ENCODE results near the gene F13A1. TPM values are rescaled to one million over a fixed set of nuclear protein-coding genes. Genes with fewer than 3 reads are reported as not detected.

Gene F13A1
- total and polyA plus RNA-seq, 2 of the 13 experiments (the other 11 are each of a cell fraction or from before 2014, with no cell fraction given): not detected

DNA sequence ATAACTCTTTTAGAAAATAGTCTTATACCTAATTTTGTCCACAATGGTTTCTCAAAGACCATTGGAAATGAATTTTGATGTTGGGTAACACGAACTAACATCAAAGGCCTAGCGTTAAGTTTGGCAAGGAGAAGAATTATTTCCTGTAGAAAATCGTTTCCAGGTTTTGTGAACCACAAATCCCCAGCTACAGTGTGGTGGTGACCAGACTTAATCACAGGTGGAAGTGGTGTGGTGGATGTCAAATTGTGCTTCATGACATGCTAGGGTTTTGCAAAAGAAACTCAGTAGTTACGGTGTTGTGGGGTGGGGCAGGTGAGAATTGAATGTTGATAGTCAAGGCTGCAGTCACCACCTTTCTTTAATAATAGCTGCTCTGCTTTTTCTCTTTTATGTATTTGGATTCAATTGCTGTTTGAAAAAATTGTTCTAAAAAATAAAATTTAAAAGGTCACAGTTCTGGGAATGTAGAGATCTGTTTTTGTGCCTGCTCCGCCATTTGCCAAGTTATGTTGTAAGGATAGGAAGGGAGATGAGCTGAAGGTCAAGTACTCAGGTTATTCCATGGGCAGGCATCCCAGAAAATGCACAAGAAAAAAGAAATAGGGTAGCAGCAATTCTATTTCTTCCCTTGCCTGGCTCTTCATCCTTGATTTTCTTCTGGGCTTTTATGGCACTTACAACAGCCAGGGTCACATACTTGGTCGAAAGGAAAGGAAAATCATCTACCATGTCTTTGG, 83.6 kb downstream of the F13A1 start:
- Histone ChIP-seq H3K36me3 (replicated peaks in 1 of 2; ENCODE audit: control insufficient read depth in 1 of 2, insufficient read depth in 2 of 2, low read length in 2 of 2) (no peaks in the 10 kb centered on the region), H3K9me3 (ENCODE audit: low read length) (no peaks in the 10 kb centered on the region), H3K79me2 (ENCODE audit: insufficient read depth, low read length) (no peaks in the 10 kb centered on the region), H3K27ac (ENCODE audit: extremely low read length, insufficient read depth, low read length) (no peak overlapping the region), H2AFZ (ENCODE audit: low read length) (no peak overlapping the region), H3K9ac (ENCODE audit: insufficient read depth, low read depth, low read length) (no peak overlapping the region), H3K4me1 (ENCODE audit: insufficient read depth, low read length) (no peaks in the 10 kb centered on the region), H4K20me1 (ENCODE audit: insufficient read depth, low read length) (no peaks in the 10 kb centered on the region), H3K4me2 (ENCODE audit: low read depth, low read length) (no peak overlapping the region), H3K4me3 (replicated peaks in 1 of 3; ENCODE audit: insufficient read depth in 1 of 3, low read depth in 2 of 3, low read length in 3 of 3) (no peak overlapping the region), H3K27me3 (ENCODE audit: control insufficient read depth in 1 of 2, insufficient read depth in 2 of 2, low read length in 2 of 2) (0 out of 5 replicates have a peak, but pooled peaks cover 0 to 3% of the 10 kb centered on the region in 2 experiments)
- in situ Hi-C loops (cut with HindIII; ENCODE audit: extremely low pct_ligation_motif_present, low pct_unique_long_range_greater_than_20kb): no loop called here
- CTCF ChIA-PET (ENCODE audit: low intra/inter-chr PET ratio, low total read pairs): no interaction called here
- no TSS peak for BruUV-seq (replicated peaks)
- ATAC-seq (no peak), DNase-seq (ENCODE audit: low spot score) (no peak), FAIRE-seq (no peak)
- POLR2A ChIA-PET: no interaction called here
- TF ChIP-seq NFE2L2 (IDR thresholded peaks at IDR 0.05; ENCODE audit: low read length): no peak
- TF ChIP-seq, protein P1, sequence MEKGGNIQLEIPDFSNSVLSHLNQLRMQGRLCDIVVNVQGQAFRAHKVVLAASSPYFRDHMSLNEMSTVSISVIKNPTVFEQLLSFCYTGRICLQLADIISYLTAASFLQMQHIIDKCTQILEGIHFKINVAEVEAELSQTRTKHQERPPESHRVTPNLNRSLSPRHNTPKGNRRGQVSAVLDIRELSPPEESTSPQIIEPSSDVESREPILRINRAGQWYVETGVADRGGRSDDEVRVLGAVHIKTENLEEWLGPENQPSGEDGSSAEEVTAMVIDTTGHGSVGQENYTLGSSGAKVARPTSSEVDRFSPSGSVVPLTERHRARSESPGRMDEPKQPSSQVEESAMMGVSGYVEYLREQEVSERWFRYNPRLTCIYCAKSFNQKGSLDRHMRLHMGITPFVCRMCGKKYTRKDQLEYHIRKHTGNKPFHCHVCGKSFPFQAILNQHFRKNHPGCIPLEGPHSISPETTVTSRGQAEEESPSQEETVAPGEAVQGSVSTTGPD (CRISPR knock-in tag; IDR thresholded peaks at IDR 0.05): no peak
- intact Hi-C loops (cut with micrococcal nuclease; ENCODE audit: unreplicated experiment): loop anchor here (5.0 kb wide), 1 partner anchor 805 kb away; no protein-coding TSS in a partner anchor
- WGBS (ENCODE audit: low lambda C conversion rate): 8% methylated on average over 6 of the region's 6 CpGs

DNA sequence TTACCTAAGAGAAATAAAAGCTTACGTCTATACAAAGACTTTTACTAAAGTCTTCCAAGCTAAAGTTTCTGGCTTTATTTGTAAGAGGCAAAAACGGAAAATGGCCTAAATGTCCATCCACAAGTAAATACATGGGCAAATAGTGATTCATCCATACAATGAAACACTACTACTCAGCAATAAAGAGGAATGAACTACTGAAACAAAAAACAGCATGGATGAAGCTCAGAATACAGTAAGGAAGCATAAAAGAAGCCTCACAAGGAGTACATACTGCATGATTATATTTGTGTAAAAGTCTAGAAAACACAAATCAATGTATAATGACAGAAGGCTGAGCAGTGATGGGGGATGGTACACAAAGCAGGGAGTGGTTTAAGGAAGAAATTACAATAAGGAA, 84.7 kb downstream of the F13A1 start:
- BruUV-seq (replicated peaks): no TSS peak
- ATAC-seq (no peak), DNase-seq (ENCODE audit: low spot score) (no peak), FAIRE-seq (no peak)
- Histone ChIP-seq H4K20me1 (ENCODE audit: insufficient read depth, low read length) (no peaks in the 10 kb centered on the region), H3K4me3 (replicated peaks in 1 of 3; ENCODE audit: insufficient read depth in 1 of 3, low read depth in 2 of 3, low read length in 3 of 3) (no peak overlapping the region), H3K27ac (ENCODE audit: extremely low read length, insufficient read depth, low read length) (no peak overlapping the region), H3K9ac (ENCODE audit: insufficient read depth, low read depth, low read length) (no peak overlapping the region), H3K9me3 (ENCODE audit: low read length) (no peaks in the 10 kb centered on the region), H3K79me2 (ENCODE audit: insufficient read depth, low read length) (no peaks in the 10 kb centered on the region), H2AFZ (ENCODE audit: low read length) (no peak overlapping the region), H3K27me3 (ENCODE audit: control insufficient read depth in 1 of 2, insufficient read depth in 2 of 2, low read length in 2 of 2) (0 out of 5 replicates have a peak, but pooled peaks cover 0 to 3% of the 10 kb centered on the region in 2 experiments), H3K4me2 (ENCODE audit: low read depth, low read length) (no peak overlapping the region), H3K36me3 (replicated peaks in 1 of 2; ENCODE audit: control insufficient read depth in 1 of 2, insufficient read depth in 2 of 2, low read length in 2 of 2) (no peaks in the 10 kb centered on the region), H3K4me1 (ENCODE audit: insufficient read depth, low read length) (no peaks in the 10 kb centered on the region)
- WGBS (ENCODE audit: low lambda C conversion rate): 2% methylated on average over 2 of the region's 2 CpGs
- TF ChIP-seq MAFK (conservative IDR thresholded peaks at IDR 0.05 in 1 of 2, IDR thresholded peaks at IDR 0.05 in 1 of 2; ENCODE audit: low read length in 2 of 2) (peak; percentile 34 to 39; a peak in 2 of 4 replicates), ZNF230 (CRISPR knock-in tag; IDR thresholded peaks at IDR 0.05) (no peak), MAFF (IDR thresholded peaks at IDR 0.05; ENCODE audit: low read depth, low read length) (peak; percentile 30; the same call in 1 of the 2 replicates)
- CTCF ChIA-PET (ENCODE audit: low intra/inter-chr PET ratio, low total read pairs): no interaction called here
- in situ Hi-C loops (cut with HindIII; ENCODE audit: extremely low pct_ligation_motif_present, low pct_unique_long_range_greater_than_20kb) (no loop called here), intact Hi-C loops (cut with micrococcal nuclease; ENCODE audit: unreplicated experiment) (loop anchor here (5.0 kb wide), 1 partner anchor 807 kb away; no protein-coding TSS in a partner anchor)
- POLR2A ChIA-PET: no interaction called here

All from HepG2 (cell line).